Neural cell (in vitro differentiated cells): ENCODE results near the gene YWHAE.

Experiments used
- EP300 ChIP-seq: fragments of 450-650 bp; conservative IDR thresholded peaks from 2 replicates; pipeline ENCODE4 v1.6.1; 2014; ENCODE audit warnings: antibody characterized with exemption, mild to moderate bottlenecking, moderate library complexity; ENCODE audit not compliant: poor library complexity, severe bottlenecking
- EZH2 ChIP-seq: fragments of 200-600, 300-800 bp; shearing (Covaris generic), sonication (generic); IDR thresholded peaks from 2 replicates; pipeline ENCODE4 v1.6.1; 2014; ENCODE audit warnings: antibody characterized with exemption, low read length, borderline replicate concordance, mild to moderate bottlenecking; ENCODE audit not compliant: insufficient read depth, poor library complexity, severe bottlenecking
- POLR2AphosphoS5 ChIP-seq: IDR thresholded peaks from 2 replicates; pipeline ENCODE4 v1.6.1; 2012
- RAD21 ChIP-seq: fragments of 450-650 bp; conservative IDR thresholded peaks from 2 replicates; pipeline ENCODE4 v1.6.1; 2014; ENCODE audit warnings: antibody characterized with exemption, mild to moderate bottlenecking, moderate library complexity
- REST ChIP-seq: IDR thresholded peaks from 2 replicates; pipeline ENCODE4 v1.6.1; 2012; ENCODE audit warnings: borderline replicate concordance
- SMC3 ChIP-seq: fragments of 450-650 bp; conservative IDR thresholded peaks from 2 replicates; pipeline ENCODE4 v1.6.1; 2014; ENCODE audit warnings: antibody characterized with exemption, mild to moderate bottlenecking, moderate library complexity; ENCODE audit not compliant: poor library complexity
- TAF1 ChIP-seq: IDR thresholded peaks from 2 replicates; pipeline ENCODE4 v1.6.1; 2012; ENCODE audit warnings: low read depth
- TF ChIP-seq, protein P1 (sequence below): fragments of 450-650 bp; IDR thresholded peaks from 2 replicates; pipeline ENCODE4 v1.5.1; 2014; ENCODE audit warnings: antibody characterized with exemption, mild to moderate bottlenecking, moderate library complexity; ENCODE audit not compliant: poor library complexity, severe bottlenecking

GRCh38 chr17:1412185-1413110, 12.4 kb upstream of the YWHAE start:
- TF ChIP-seq RAD21 (no peak), POLR2AphosphoS5 (no peak), REST (no peak), EP300 (no peak), TAF1 (no peak), EZH2 (no peak), SMC3 (no peak)
- TF ChIP-seq, protein P1, sequence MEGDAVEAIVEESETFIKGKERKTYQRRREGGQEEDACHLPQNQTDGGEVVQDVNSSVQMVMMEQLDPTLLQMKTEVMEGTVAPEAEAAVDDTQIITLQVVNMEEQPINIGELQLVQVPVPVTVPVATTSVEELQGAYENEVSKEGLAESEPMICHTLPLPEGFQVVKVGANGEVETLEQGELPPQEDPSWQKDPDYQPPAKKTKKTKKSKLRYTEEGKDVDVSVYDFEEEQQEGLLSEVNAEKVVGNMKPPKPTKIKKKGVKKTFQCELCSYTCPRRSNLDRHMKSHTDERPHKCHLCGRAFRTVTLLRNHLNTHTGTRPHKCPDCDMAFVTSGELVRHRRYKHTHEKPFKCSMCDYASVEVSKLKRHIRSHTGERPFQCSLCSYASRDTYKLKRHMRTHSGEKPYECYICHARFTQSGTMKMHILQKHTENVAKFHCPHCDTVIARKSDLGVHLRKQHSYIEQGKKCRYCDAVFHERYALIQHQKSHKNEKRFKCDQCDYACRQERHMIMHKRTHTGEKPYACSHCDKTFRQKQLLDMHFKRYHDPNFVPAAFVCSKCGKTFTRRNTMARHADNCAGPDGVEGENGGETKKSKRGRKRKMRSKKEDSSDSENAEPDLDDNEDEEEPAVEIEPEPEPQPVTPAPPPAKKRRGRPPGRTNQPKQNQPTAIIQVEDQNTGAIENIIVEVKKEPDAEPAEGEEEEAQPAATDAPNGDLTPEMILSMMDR, result no peak
